ENCODE measurements around the gene CCBE1. TPM values are rescaled to one million over a fixed set of nuclear protein-coding genes. Genes with fewer than 3 reads are reported as not detected.

Gene CCBE1
- total RNA-seq, 2 experiments from 2014 or later: not detected

DNA sequence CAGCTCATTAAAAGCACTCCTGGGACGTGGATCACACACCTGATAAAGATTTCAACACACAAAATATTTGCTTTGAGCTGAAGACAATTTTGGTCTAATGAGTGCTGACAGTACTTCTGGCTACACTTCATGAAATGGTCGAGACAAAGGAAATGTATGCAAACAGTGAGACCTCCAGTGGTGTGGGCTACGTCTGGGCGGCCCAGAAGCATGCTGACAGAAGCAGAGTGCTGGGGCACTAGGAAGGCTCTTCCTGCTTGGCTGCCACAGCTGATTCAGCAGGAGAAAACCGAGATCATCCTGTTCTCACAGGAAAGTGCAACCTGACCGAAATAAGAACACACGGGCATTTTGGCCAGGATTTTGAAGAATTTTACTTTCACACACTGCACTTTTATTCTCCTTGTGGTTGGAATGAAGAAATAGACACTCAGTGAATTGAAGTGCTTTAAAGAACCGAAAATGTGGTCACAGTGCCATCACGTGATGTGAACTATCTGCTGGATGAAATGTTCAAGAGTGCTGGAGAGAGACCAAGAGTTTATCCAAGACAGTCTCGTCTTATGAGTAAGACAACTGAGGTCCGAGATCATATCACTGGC is 149.5 kb downstream of the CCBE1 start:
- no peaks in the 10 kb centered on the region for H3K4me1 Mint-ChIP-seq (ENCODE audit: low read depth)
- H3K27ac Mint-ChIP-seq: no peak overlapping the region
- no peaks in the 10 kb centered on the region for H3K9me3 Mint-ChIP-seq
- TF ChIP-seq, protein P1, sequence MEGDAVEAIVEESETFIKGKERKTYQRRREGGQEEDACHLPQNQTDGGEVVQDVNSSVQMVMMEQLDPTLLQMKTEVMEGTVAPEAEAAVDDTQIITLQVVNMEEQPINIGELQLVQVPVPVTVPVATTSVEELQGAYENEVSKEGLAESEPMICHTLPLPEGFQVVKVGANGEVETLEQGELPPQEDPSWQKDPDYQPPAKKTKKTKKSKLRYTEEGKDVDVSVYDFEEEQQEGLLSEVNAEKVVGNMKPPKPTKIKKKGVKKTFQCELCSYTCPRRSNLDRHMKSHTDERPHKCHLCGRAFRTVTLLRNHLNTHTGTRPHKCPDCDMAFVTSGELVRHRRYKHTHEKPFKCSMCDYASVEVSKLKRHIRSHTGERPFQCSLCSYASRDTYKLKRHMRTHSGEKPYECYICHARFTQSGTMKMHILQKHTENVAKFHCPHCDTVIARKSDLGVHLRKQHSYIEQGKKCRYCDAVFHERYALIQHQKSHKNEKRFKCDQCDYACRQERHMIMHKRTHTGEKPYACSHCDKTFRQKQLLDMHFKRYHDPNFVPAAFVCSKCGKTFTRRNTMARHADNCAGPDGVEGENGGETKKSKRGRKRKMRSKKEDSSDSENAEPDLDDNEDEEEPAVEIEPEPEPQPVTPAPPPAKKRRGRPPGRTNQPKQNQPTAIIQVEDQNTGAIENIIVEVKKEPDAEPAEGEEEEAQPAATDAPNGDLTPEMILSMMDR (IDR thresholded peaks at IDR 0.05): no peak
- DNase-seq (no peak), ATAC-seq (no peak)
- ChIA-PET CTCF (no interaction called here), POLR2A (no interaction called here)
- intact Hi-C loops (cut with micrococcal nuclease): no loop called here
- no peak overlapping the region for H3K4me3 Mint-ChIP-seq
- no peaks in the 10 kb centered on the region for H3K27me3 Mint-ChIP-seq
- no peaks in the 10 kb centered on the region for H3K36me3 Mint-ChIP-seq (ENCODE audit: low read depth)

DNA sequence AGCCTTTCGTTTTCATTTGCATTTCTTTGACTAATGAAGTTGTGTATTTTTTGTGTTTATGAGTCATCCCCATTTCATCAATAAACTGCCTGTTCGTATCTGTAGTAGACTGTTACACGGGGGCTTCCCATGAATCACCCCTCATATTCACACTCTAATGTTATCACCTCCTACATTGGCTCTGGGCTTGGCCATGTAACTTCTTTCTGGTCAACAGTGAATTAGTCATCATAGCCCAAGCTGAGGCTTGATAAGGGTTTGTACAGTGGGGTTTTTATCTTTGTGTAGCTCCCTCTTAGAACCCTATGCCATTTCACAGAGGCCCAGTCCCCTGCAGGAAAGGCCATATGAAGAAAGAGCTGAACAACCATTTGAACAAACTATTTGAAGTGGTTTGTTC is 151.0 kb downstream of the CCBE1 start:
- H3K4me1 Mint-ChIP-seq (ENCODE audit: low read depth): no peaks in the 10 kb centered on the region
- no peak for DNase-seq
- intact Hi-C loops (cut with micrococcal nuclease): no loop called here
- no peak overlapping the region for H3K27ac Mint-ChIP-seq
- ATAC-seq: peak; percentile 53
- ChIA-PET POLR2A (no interaction called here), CTCF (no interaction called here)
- H3K4me3 Mint-ChIP-seq: no peak overlapping the region
- H3K9me3 Mint-ChIP-seq: no peaks in the 10 kb centered on the region
- H3K36me3 Mint-ChIP-seq (ENCODE audit: low read depth): no peaks in the 10 kb centered on the region
- no peaks in the 10 kb centered on the region for H3K27me3 Mint-ChIP-seq
- TF ChIP-seq, protein P1 (IDR thresholded peaks at IDR 0.05): no peak

DNA sequence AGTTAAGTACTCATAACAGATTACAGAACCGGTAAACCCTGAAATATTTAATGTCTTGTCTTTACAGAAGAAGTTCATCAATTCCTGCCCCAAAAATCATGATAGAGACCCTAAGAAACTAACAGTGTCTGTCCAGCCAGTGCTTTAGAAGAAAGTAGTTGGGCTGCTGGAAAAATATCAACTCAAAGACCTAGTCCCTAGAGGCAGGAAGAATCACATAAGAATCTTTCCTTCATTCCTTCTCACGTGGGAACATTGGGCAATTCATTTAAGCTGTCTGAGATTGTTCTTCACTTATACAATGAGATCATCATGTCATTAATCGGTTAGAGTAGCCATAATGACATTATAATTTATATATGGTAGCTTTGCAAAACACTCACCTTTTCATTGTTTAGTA is 156.4 kb downstream of the CCBE1 start:
- Mint-ChIP-seq H3K27ac (no peak overlapping the region), H3K27me3 (peaks cover 6% of the 10 kb centered on the region), H3K4me3 (no peak overlapping the region), H3K4me1 (ENCODE audit: low read depth) (no peaks in the 10 kb centered on the region), H3K9me3 (peaks cover 2% of the 10 kb centered on the region), H3K36me3 (ENCODE audit: low read depth) (no peaks in the 10 kb centered on the region)
- CTCF ChIA-PET: no interaction called here
- ATAC-seq (no peak), DNase-seq (no peak)
- POLR2A ChIA-PET: no interaction called here
- intact Hi-C loops (cut with micrococcal nuclease): no loop called here
- TF ChIP-seq, protein P1 (IDR thresholded peaks at IDR 0.05): no peak

DNA sequence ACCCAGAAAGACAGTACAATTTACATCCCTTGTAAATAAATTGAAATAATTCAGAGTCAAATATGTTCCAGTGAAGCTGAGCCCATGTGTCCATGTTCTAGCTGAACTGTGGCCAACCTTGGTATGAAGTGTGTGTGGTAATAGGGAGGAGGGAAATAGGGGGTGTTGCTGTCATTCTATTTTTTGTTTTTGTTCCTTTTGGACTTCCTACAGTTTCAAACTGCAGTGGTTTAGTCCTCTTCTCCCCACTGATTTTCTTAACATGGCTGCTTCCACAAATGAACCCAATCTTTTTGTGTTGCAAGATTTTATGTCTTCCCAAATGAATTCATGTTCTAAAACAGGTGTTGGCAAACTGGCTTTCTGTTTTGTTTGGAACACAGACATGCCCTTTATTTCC is 156.9 kb downstream of the CCBE1 start:
- Mint-ChIP-seq H3K27ac (no peak overlapping the region), H3K4me1 (ENCODE audit: low read depth) (no peaks in the 10 kb centered on the region), H3K36me3 (ENCODE audit: low read depth) (no peaks in the 10 kb centered on the region), H3K9me3 (peaks cover 2% of the 10 kb centered on the region), H3K27me3 (peaks cover 6% of the 10 kb centered on the region), H3K4me3 (no peak overlapping the region)
- ChIA-PET CTCF (no interaction called here), POLR2A (interaction anchor here (0.7 kb wide), 1 partner anchor 145 kb away, joined by 3 read pairs; no protein-coding TSS in a partner anchor)
- ATAC-seq (no peak), DNase-seq (no peak)
- TF ChIP-seq, protein P1 (IDR thresholded peaks at IDR 0.05): no peak
- intact Hi-C loops (cut with micrococcal nuclease): no loop called here

DNA sequence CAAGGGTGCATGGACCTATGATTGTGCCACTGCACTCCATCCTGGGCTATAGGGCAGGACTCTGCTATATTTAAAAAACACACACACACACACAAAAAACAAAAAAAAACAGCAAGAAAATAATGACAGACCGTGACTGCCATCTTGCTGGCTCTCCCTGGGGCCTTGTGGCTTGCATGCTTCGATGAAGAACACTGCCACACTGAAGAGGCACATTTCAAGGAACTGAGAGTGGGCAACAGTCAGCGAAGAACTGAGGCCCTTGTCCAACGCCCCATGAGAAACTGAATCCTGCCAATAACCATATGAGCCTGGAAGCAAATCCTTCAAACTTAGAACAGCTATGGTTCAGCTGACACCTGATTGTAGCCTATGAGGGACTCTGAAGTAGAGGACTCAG is 158.1 kb downstream of the CCBE1 start:
- DNase-seq (no peak), ATAC-seq (no peak)
- no peaks in the 10 kb centered on the region for H3K36me3 Mint-ChIP-seq (ENCODE audit: low read depth)
- ChIA-PET CTCF (no interaction called here), POLR2A (no interaction called here)
- no peaks in the 10 kb centered on the region for H3K4me1 Mint-ChIP-seq (ENCODE audit: low read depth)
- TF ChIP-seq, protein P1 (IDR thresholded peaks at IDR 0.05): no peak
- no peak overlapping the region for H3K4me3 Mint-ChIP-seq
- H3K27me3 Mint-ChIP-seq: peaks cover 6% of the 10 kb centered on the region
- peaks cover 2% of the 10 kb centered on the region for H3K9me3 Mint-ChIP-seq
- intact Hi-C loops (cut with micrococcal nuclease): no loop called here
- H3K27ac Mint-ChIP-seq: no peak overlapping the region

Data from activated CD8-positive, alpha-beta T cell treated with anti-CD3 and anti-CD28 coated beads for 36 hours (primary cell).